Prostate gland (tissue), 2 donors: ENCODE data around the gene MBNL1. TPM values are rescaled to one million over a fixed set of nuclear protein-coding genes. Genes with fewer than 3 reads are reported as not detected.
"Not testable (repeated sequence)": the region's sequence is repeated elsewhere in the genome, so short reads cannot be mapped to it uniquely, and the experiment has no call there.

Source experiments
- DNase-seq: peaks from one replicate; pipeline ENCODE4 v3.0.0-alpha.2; 2019; ENCODE audit warnings: low spot score
- H3K27ac ChIP-seq, 2 donors: fragments of 200-600 bp; sonication (generic); 2 replicates each; pipeline ENCODE4 v1.5.1; 2017 to 2019
- H3K27me3 ChIP-seq: fragments of 200-600 bp; sonication (generic); replicated peaks from 2 replicates; pipeline ENCODE4 v1.5.1; 2019; ENCODE audit not compliant: insufficient read depth
- H3K36me3 ChIP-seq, 2 donors: fragments of 200-600 bp; sonication (generic); 1 replicate in 1 of 2; 2 replicates in 1 of 2; pipeline versions ENCODE4 v1.5.1 to v1.8.1; 2017 to 2019
- H3K4me1 ChIP-seq: fragments of 200-600 bp; sonication (generic); replicated peaks from 2 replicates; pipeline ENCODE4 v1.5.1; 2019
- H3K4me3 ChIP-seq, 2 donors: fragments of 200-600 bp; sonication (generic); 2 replicates each; pipeline ENCODE4 v1.5.1; 2017 to 2019
- H3K9me3 ChIP-seq: fragments of 200-600 bp; sonication (generic); 2 replicates; pipeline ENCODE4 v1.5.1; 2017
- CTCF ChIP-seq, 4 experiments: fragments of 200-600 bp in 2 of 4; fragments of 450-650 bp in 2 of 4; sonication (generic) in 2 of 4; IDR thresholded peaks; 1 replicate in 3 of 4; 2 replicates in 1 of 4; pipeline ENCODE4 v1.5.1; 2016 to 2019; ENCODE audit warnings: antibody characterized with exemption in 4 of 4, mild to moderate bottlenecking in 2 of 4, moderate library complexity in 2 of 4
- POLR2A ChIP-seq: fragments of 450-650 bp; IDR thresholded peaks from one replicate; pipeline ENCODE4 v1.6.1; 2016; ENCODE audit warnings: antibody characterized with exemption, mild to moderate bottlenecking
- POLR2AphosphoS5 ChIP-seq: sonication (generic); formaldehyde crosslinking; IDR thresholded peaks from one replicate; pipeline ENCODE4 v1.6.1; 2017; ENCODE audit warnings: antibody characterized with exemption
- WGBS: methylation state at CpG from one replicate; pipeline ENCODE4 v1.1.5; 2018; 5-methylcytosine and 5-hydroxymethylcytosine counted together
- intact Hi-C: fragments of 100-400 bp; cut with DNase I; formaldehyde crosslinking; loops from one replicate; pipeline ENCODE4 v1.14.2; 2022
- total RNA-seq, 2 donors: library from RNA; depleted of rRNA; stranded (reverse); fragments of >200 nt; gene quantifications; one replicate each; pipeline ENCODE4 v1.1.0, GENCODE V29; 2016

The MBNL1 gene
- total RNA-seq, 2 donors from 2014 or later: 131 to 226 TPM

DNA sequence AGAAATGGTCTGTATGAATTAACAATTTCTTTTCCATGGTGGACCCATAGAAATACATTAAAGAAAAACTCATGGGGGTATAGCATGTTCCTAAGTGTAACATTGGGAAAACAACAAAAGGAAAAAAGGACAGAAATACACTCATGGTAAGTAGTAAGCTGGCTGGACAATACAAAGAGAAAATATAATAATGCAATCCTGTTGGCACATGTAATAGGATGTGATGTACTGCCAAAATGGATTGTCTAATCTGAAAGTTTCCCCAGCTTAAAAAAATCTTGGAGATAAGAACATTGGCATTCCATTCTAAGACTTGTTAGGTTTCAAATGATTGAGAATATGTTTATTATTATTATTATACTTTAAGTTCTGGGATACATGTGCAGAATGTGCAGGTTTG, 128.1 kb downstream of the MBNL1 start:
- H3K36me3 ChIP-seq: no peaks in the 10 kb centered on the region
- no peaks in the 10 kb centered on the region for H3K27me3 ChIP-seq
- no peak overlapping the region for H3K4me3 ChIP-seq
- no peaks in the 10 kb centered on the region for H3K4me1 ChIP-seq
- H3K27ac ChIP-seq: no peak overlapping the region
- intact Hi-C loops: no loop called here
- DNase-seq: no peak
- H3K9me3 ChIP-seq: no peaks in the 10 kb centered on the region
- TF ChIP-seq CTCF (IDR thresholded peaks at IDR 0.05) (no peak), POLR2A (no peak), POLR2AphosphoS5 (no peak)

DNA sequence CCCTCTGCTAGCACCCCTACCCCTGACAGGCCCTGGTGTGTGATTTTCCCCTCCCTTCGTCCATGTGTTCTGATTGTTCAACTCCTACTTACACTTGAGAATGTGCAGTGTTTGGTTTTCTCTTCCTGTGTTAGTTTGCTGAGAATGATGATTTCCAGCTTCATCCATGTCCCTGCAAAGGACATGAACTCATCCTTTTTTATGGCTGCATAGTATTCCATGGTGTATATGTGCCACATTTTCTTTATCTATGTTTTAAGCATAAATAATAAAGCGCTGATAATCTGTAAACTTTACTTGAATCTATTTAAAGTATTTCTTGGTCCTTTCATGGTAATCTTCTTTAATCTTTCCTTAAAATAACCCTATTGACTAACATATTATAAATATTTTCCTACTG, 128.6 kb downstream of the MBNL1 start:
- H3K9me3 ChIP-seq, H3K36me3 ChIP-seq, H3K27ac ChIP-seq, DNase-seq, H3K4me3 ChIP-seq, H3K4me1 ChIP-seq, intact Hi-C loops, H3K27me3 ChIP-seq: not testable (repeated sequence)
- WGBS: 93% methylated on average over 2 of the region's 2 CpGs

- intact Hi-C loops: no loop called here
- no peak for DNase-seq
- Histone ChIP-seq H3K9me3 (no peaks in the 10 kb centered on the region), H3K4me3 (no peak overlapping the region), H3K27ac (no peak overlapping the region), H3K4me1 (no peaks in the 10 kb centered on the region), H3K36me3 (no peaks in the 10 kb centered on the region), H3K27me3 (no peaks in the 10 kb centered on the region)
- TF ChIP-seq POLR2A (no peak), POLR2AphosphoS5 (no peak), CTCF (IDR thresholded peaks at IDR 0.05) (no peak)
These were observed 129.8 kb downstream of the MBNL1 start for GRCh38 chr3:152398495-152398894.

- H3K27ac ChIP-seq: no peak overlapping the region
- no peaks in the 10 kb centered on the region for H3K4me1 ChIP-seq
- TF ChIP-seq POLR2AphosphoS5: no peak
- no peak for TF ChIP-seq CTCF (IDR thresholded peaks at IDR 0.05)
- no peak for TF ChIP-seq POLR2A
- H3K36me3 ChIP-seq: no peaks in the 10 kb centered on the region
- intact Hi-C loops: no loop called here
- H3K27me3 ChIP-seq: no peaks in the 10 kb centered on the region
- H3K4me3 ChIP-seq: no peak overlapping the region
- DNase-seq: no peak
- H3K9me3 ChIP-seq: no peaks in the 10 kb centered on the region
These were observed 130.6 kb downstream of the MBNL1 start for GRCh38 chr3:152399374-152399773.

DNA sequence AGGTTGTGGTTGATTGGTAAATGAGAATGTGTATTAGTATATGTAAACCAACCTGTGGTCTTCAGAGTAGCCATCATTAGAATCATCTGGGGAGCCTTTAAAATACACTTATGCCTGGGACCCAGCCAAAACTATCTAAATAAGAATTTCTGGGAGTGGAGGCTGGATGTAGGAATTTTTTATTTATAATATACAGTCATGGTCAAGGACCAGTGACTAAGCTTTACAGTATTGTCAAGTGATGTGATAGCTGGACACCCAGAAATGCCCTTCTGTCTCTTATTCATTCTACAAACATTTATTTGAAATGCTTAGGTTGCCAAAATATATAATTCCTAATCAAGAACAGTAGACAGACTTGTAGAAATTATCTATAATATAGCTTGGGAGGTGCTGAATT, 132.2 kb downstream of the MBNL1 start:
- no peaks in the 10 kb centered on the region for H3K36me3 ChIP-seq
- H3K4me3 ChIP-seq: no peak overlapping the region
- peaks cover 4% of the 10 kb centered on the region for H3K4me1 ChIP-seq
- no peak for DNase-seq
- no peaks in the 10 kb centered on the region for H3K9me3 ChIP-seq
- no peak overlapping the region for H3K27ac ChIP-seq
- no peaks in the 10 kb centered on the region for H3K27me3 ChIP-seq
- intact Hi-C loops: no loop called here
- TF ChIP-seq CTCF (IDR thresholded peaks at IDR 0.05) (no peak), POLR2A (no peak), POLR2AphosphoS5 (no peak)
